H1 (cell line): ENCODE measurements around the gene MCEMP1. TPM values are rescaled to one million over a fixed set of nuclear protein-coding genes. Genes with fewer than 3 reads are reported as not detected.

Experiments
- CTCF ChIA-PET: fragments of 300-600 bp; sonication (Branson Sonifier 250); formaldehyde crosslinking; loops from one replicate; lab custom pipeline; 2021; ENCODE audit not compliant: partially characterized antibody; lab: Charles Lee
- POLR2A ChIA-PET: fragments of 300-600 bp; sonication (Branson Sonifier 250); formaldehyde crosslinking; loops from one replicate; lab custom pipeline; 2021; ENCODE audit warnings: inconsistent platforms; ENCODE audit not compliant: partially characterized antibody; lab: Charles Lee
- DNase-seq, 2 experiments: peaks; one replicate each; pipeline versions ENCODE4 v3.0.0 to v3.0.0-alpha.2; 2010 to 2022; ENCODE audit warnings: low spot score in 2 of 2, low read depth in 1 of 2, mixed read lengths in 1 of 2
- FAIRE-seq: peaks from 2 replicates; lab custom pipeline; 2011; peaks lifted over from hg19 to GRCh38; lab: Jason Lieb, UNC
- H2AFZ ChIP-seq: 2 replicates; pipeline ENCODE4 v1.8.1; 2012; ENCODE audit warnings: low read length, inconsistent platforms
- H2AK5ac ChIP-seq: 2 replicates; pipeline ENCODE4 v1.6.1; 2013; ENCODE audit warnings: low read depth, low read length
- H2BK120ac ChIP-seq: replicated peaks from 2 replicates; pipeline ENCODE3; 2013; ENCODE audit warnings: low read depth, low read length, inconsistent platforms
- H2BK12ac ChIP-seq: 2 replicates; pipeline ENCODE4 v1.6.1; 2013; ENCODE audit warnings: low read depth, low read length
- H2BK15ac ChIP-seq: 2 replicates; pipeline ENCODE4 v1.6.1; 2013; ENCODE audit warnings: low read length
- H2BK20ac ChIP-seq: 2 replicates; pipeline ENCODE4 v1.6.1; 2013; ENCODE audit warnings: low read length
- H2BK5ac ChIP-seq: 2 replicates; pipeline ENCODE4 v1.6.1; 2013; ENCODE audit warnings: low read depth, low read length
- H3K14ac ChIP-seq: 2 replicates; pipeline ENCODE4 v1.6.1; 2013; ENCODE audit warnings: inconsistent platforms; ENCODE audit not compliant: insufficient read length
- H3K18ac ChIP-seq: 2 replicates; pipeline ENCODE4 v1.6.1; 2013; ENCODE audit warnings: low read length; ENCODE audit errors: extremely low read depth
- H3K23ac ChIP-seq: 2 replicates; pipeline ENCODE4 v1.6.1; 2013; ENCODE audit warnings: inconsistent platforms; ENCODE audit not compliant: insufficient read length
- H3K23me2 ChIP-seq: 2 replicates; pipeline ENCODE4 v1.6.1; 2013; ENCODE audit warnings: low read depth, low read length
- H3K27ac ChIP-seq: 2 replicates; pipeline ENCODE4 v1.6.1; 2011; ENCODE audit warnings: low read depth, low read length, inconsistent platforms
- H3K27me3 ChIP-seq, 4 experiments: replicated peaks in 1 of 4; 1 replicate in 1 of 4; 2 replicates in 3 of 4; pipeline versions ENCODE4 v1.6.1 to v1.8.1; 2011 to 2013; ENCODE audit warnings: low read length in 3 of 4, mild to moderate bottlenecking in 3 of 4, inconsistent platforms in 2 of 4, mixed read lengths in 2 of 4, moderate library complexity in 1 of 4; ENCODE audit not compliant: control insufficient read depth in 3 of 4, insufficient read depth in 3 of 4; ENCODE audit errors: extremely low read depth in 1 of 4
- H3K36me3 ChIP-seq, 4 experiments: 2 replicates each; pipeline versions ENCODE4 v1.6.1 to v1.8.1; 2011 to 2013; ENCODE audit warnings: mild to moderate bottlenecking in 4 of 4, low read length in 3 of 4, moderate library complexity in 2 of 4, control low read depth in 1 of 4, inconsistent platforms in 1 of 4; ENCODE audit not compliant: insufficient read depth in 4 of 4, control insufficient read depth in 2 of 4
- H3K4ac ChIP-seq: replicated peaks from 2 replicates; pipeline ENCODE3; 2013; ENCODE audit warnings: low read length, low read depth, mixed read lengths, inconsistent platforms; ENCODE audit not compliant: insufficient read length
- H3K4me1 ChIP-seq, 4 experiments: replicated peaks in 1 of 4; 1 replicate in 1 of 4; 2 replicates in 3 of 4; pipeline versions ENCODE4 v1.6.1 to v1.8.1; 2011 to 2013; ENCODE audit warnings: low read length in 3 of 4, inconsistent platforms in 2 of 4, mixed read lengths in 1 of 4; ENCODE audit not compliant: insufficient read depth in 4 of 4, control insufficient read depth in 3 of 4
- H3K4me2 ChIP-seq, 2 experiments: 2 replicates each; pipeline versions ENCODE4 v1.6.1 to v1.8.1; 2011 to 2013; ENCODE audit warnings: low read depth in 2 of 2, low read length in 2 of 2, control low read depth in 1 of 2, inconsistent platforms in 1 of 2, mild to moderate bottlenecking in 1 of 2; ENCODE audit not compliant: insufficient read depth in 1 of 2
- H3K4me3 ChIP-seq, 4 experiments: fragments of 200-600, 300-600 bp in 1 of 4; sonication (generic), shearing (Covaris generic), sonication (Bioruptor Twin) in 1 of 4; 2 replicates each; pipeline versions ENCODE4 v1.5.1 to v1.8.1; 2011 to 2016; ENCODE audit warnings: low read length in 4 of 4, low read depth in 3 of 4, control low read depth in 2 of 4, inconsistent platforms in 2 of 4, mild to moderate bottlenecking in 2 of 4, mixed read lengths in 1 of 4, moderate library complexity in 1 of 4; ENCODE audit not compliant: insufficient read depth in 2 of 4; ENCODE audit errors: extremely low read depth in 1 of 4
- H3K56ac ChIP-seq: replicated peaks from 2 replicates; pipeline ENCODE3; 2013; ENCODE audit warnings: low read depth, mild to moderate bottlenecking, mixed read lengths, low read length, inconsistent platforms; ENCODE audit not compliant: insufficient read length
- H3K79me1 ChIP-seq: 2 replicates; pipeline ENCODE4 v1.6.1; 2013; ENCODE audit warnings: low read depth, low read length, control low read depth
- H3K79me2 ChIP-seq, 2 experiments: 2 replicates each; pipeline versions ENCODE4 v1.6.1 to v1.8.1; 2012 to 2013; ENCODE audit warnings: low read length in 2 of 2, mild to moderate bottlenecking in 2 of 2, inconsistent platforms in 1 of 2; ENCODE audit not compliant: insufficient read depth in 2 of 2, control insufficient read depth in 1 of 2
- H3K9ac ChIP-seq, 4 experiments: replicated peaks in 1 of 4; 1 replicate in 1 of 4; 2 replicates in 3 of 4; pipeline versions ENCODE4 v1.6.1 to v1.8.1; 2011 to 2013; ENCODE audit warnings: low read depth in 3 of 4, low read length in 3 of 4, control low read depth in 2 of 4, mild to moderate bottlenecking in 2 of 4, moderate library complexity in 2 of 4, inconsistent platforms in 1 of 4; ENCODE audit errors: extremely low read depth in 1 of 4
- H3K9me3 ChIP-seq, 2 experiments: 2 replicates each; pipeline versions ENCODE4 v1.6.1 to v1.8.1; 2012 to 2013; ENCODE audit warnings: mild to moderate bottlenecking in 2 of 2, moderate library complexity in 2 of 2, control low read depth in 1 of 2, inconsistent platforms in 1 of 2, low read depth in 1 of 2, low read length in 1 of 2, mixed read lengths in 1 of 2; ENCODE audit not compliant: insufficient read depth in 2 of 2
- H4K20me1 ChIP-seq, 2 experiments: replicated peaks in 1 of 2; 2 replicates each; pipeline versions ENCODE3 to v1.8.1; 2011 to 2013; ENCODE audit warnings: inconsistent platforms in 2 of 2, low read length in 2 of 2, mild to moderate bottlenecking in 1 of 2; ENCODE audit not compliant: insufficient read depth in 2 of 2, control insufficient read depth in 1 of 2
- H4K5ac ChIP-seq: 2 replicates; pipeline ENCODE4 v1.6.1; 2013; ENCODE audit warnings: low read length, low read depth, mixed read lengths, inconsistent platforms; ENCODE audit not compliant: insufficient read length
- H4K8ac ChIP-seq: 2 replicates; pipeline ENCODE4 v1.8.0; 2013; ENCODE audit warnings: mild to moderate bottlenecking, moderate library complexity, low read length, inconsistent platforms; ENCODE audit not compliant: insufficient read depth; ENCODE audit errors: extremely low read depth
- H4K91ac ChIP-seq: replicated peaks from 2 replicates; pipeline ENCODE3; 2013; ENCODE audit warnings: low read length, mixed read lengths, inconsistent platforms; ENCODE audit not compliant: insufficient read length
- CBX5 ChIP-seq: fragments of 300-800, 300-1000 bp; sonication (generic); IDR thresholded peaks from 2 replicates; pipeline ENCODE4 v1.7.1; 2016; ENCODE audit warnings: antibody characterized with exemption, low read length, low read depth
- CBX8 ChIP-seq: fragments of 300-800, 300-1000 bp; sonication (generic); IDR thresholded peaks from 2 replicates; pipeline ENCODE4 v1.7.1; 2016; ENCODE audit warnings: low read depth, low read length, borderline replicate concordance
- EGR1 ChIP-seq: IDR thresholded peaks from 2 replicates; pipeline ENCODE4 v1.6.1; 2011; ENCODE audit warnings: low read depth, low read length, borderline replicate concordance
- GABPA ChIP-seq: IDR thresholded peaks from 2 replicates; pipeline ENCODE4 v1.6.1; 2011; ENCODE audit warnings: mild to moderate bottlenecking, low read length, moderate library complexity, borderline replicate concordance; ENCODE audit not compliant: insufficient read depth
- KDM5A ChIP-seq: fragments of 200-600 bp; IDR thresholded peaks from 2 replicates; pipeline ENCODE4 v1.7.1; 2012; ENCODE audit warnings: mild to moderate bottlenecking, low read length, inconsistent platforms, mixed read lengths
- MAFK ChIP-seq: IDR thresholded peaks from 2 replicates; pipeline ENCODE4 v1.6.1; 2012; ENCODE audit warnings: low read depth, mild to moderate bottlenecking, improper control_type of control experiment, low read length
- RFX5 ChIP-seq: IDR thresholded peaks from 2 replicates; pipeline ENCODE4 v1.6.1; 2011; ENCODE audit warnings: low read depth, low read length, improper control_type of control experiment, borderline replicate concordance
- SP1 ChIP-seq: IDR thresholded peaks from 2 replicates; pipeline ENCODE4 v1.6.1; 2011; ENCODE audit warnings: low read depth, low read length
- ZNF274 ChIP-seq: IDR thresholded peaks from 2 replicates; pipeline ENCODE4 v1.7.0; 2012; ENCODE audit warnings: low read length, borderline replicate concordance; ENCODE audit errors: extremely low read depth
- WGBS, 2 experiments: shearing (Covaris generic) in 1 of 2; methylation state at CpG; one replicate each; pipeline versions ENCODE4 v1.1.6 to v1.1.7; 2013 to 2015; ENCODE audit warnings: low lambda C conversion rate in 2 of 2, mixed read lengths in 2 of 2, inconsistent platforms in 1 of 2, low coverage in 1 of 2, missing lambda C conversion rate in 1 of 2; ENCODE audit not compliant: insufficient replicate concordance in 2 of 2, insufficient coverage in 1 of 2, insufficient read length in 1 of 2; ENCODE audit errors: extremely low coverage in 1 of 2, missing lambda C conversion rate in 1 of 2; 5-methylcytosine and 5-hydroxymethylcytosine counted together
- polyA plus RNA-seq, 7 experiments: library from polyadenylated mRNA; depleted of rRNA in 3 of 7; stranded (reverse) in 5 of 7; unstranded in 2 of 7; fragments of >200 nt in 5 of 7; fragments of 200-250 nt in 2 of 7; gene quantifications; 1 replicate in 5 of 7; 2 replicates in 1 of 7; 4 replicates in 1 of 7; pipeline versions ENCODE4 v1.2.1 to v1.2.3, GENCODE V29; 2011 to 2013; ENCODE audit warnings: missing spikeins in 2 of 7, mixed read lengths in 2 of 7
- total RNA-seq: library from RNA; stranded (reverse); fragmentation: NEBNext Ultra II Directional; extraction: Animal tissue kit (Norgen Biotek cat#: 25700); gene quantifications from 2 replicates; pipeline ENCODE4 v1.2.1, GENCODE V29; 2021
- TF ChIP-seq, protein P1 (sequence below): IDR thresholded peaks from 2 replicates; pipeline ENCODE4 v1.6.1; 2011; ENCODE audit warnings: low read length, improper control_type of control experiment
- TF ChIP-seq, protein P2 (sequence below): IDR thresholded peaks from 2 replicates; pipeline ENCODE4 v1.6.1; 2012; ENCODE audit warnings: inconsistent platforms

The MCEMP1 gene
- total and polyA plus RNA-seq, 2 of the 8 experiments (the other 6 are each of a cell fraction or from before 2014, with no cell fraction given) = not detected

- peak overlapping the region; percentile 58; the same call in 1 of the 2 replicates for H2AFZ ChIP-seq
- no peak overlapping the region for H4K91ac ChIP-seq
- 71% methylated on average over 2 of the region's 2 CpGs; no CpG with 5 or more reads in 1 of the 2 experiments for WGBS, 2 experiments
- no peak overlapping the region; the same call in 1 of the 2 replicates for H3K18ac ChIP-seq
- no peak overlapping the region for H2BK120ac ChIP-seq
- no peak overlapping the region for H3K14ac ChIP-seq
- H3K27me3 ChIP-seq = no peaks in the 10 kb centered on the region; a peak in 1 of 7 replicates
- no peak overlapping the region for H3K4me2 ChIP-seq
- H4K8ac ChIP-seq = no peak overlapping the region
- H2AK5ac ChIP-seq = no peak overlapping the region
- POLR2A ChIA-PET = interaction anchor here (0.7 to 1.1 kb wide), 3 partner anchors 9 to 11 kb away, joined by 3 to 4 read pairs (median 4); no protein-coding TSS in a partner anchor
- H3K4ac ChIP-seq = no peak overlapping the region
- H3K4me3 ChIP-seq = no peak overlapping the region
- no peak overlapping the region for H2BK12ac ChIP-seq
- no peak overlapping the region for H2BK20ac ChIP-seq
- FAIRE-seq = no peak
- H3K9me3 ChIP-seq = no peaks in the 10 kb centered on the region; a peak in 1 of 4 replicates
- no peak overlapping the region for H3K56ac ChIP-seq
- peaks cover 0 to 16% (median 8%) of the 10 kb centered on the region in 4 experiments; a peak in 5 of 7 replicates for H3K4me1 ChIP-seq
- H2BK5ac ChIP-seq = no peak overlapping the region
- CTCF ChIA-PET = interaction anchor here (0.8 to 2.9 kb wide), 7 partner anchors 14 to 130 kb away, joined by 3 to 21 read pairs (median 4); partner anchors contain the start of gene TRAPPC5
- H3K23me2 ChIP-seq = no peaks in the 10 kb centered on the region
- no peak overlapping the region for H3K27ac ChIP-seq
- no peak overlapping the region for H4K5ac ChIP-seq
- no peak for DNase-seq
- no peaks in the 10 kb centered on the region for H3K79me2 ChIP-seq
- H3K23ac ChIP-seq = no peak overlapping the region
- H2BK15ac ChIP-seq = 0 out of 2 replicates have a peak overlapping the region, but pooled peaks have one; percentile 72
- H3K79me1 ChIP-seq = no peaks in the 10 kb centered on the region
- H3K9ac ChIP-seq = no peak overlapping the region
- no peaks in the 10 kb centered on the region for H3K36me3 ChIP-seq
- H4K20me1 ChIP-seq = peaks cover 0 to 2% of the 10 kb centered on the region in 2 experiments
- TF ChIP-seq ZNF274 (no peak), RFX5 (no peak), GABPA (no peak), CBX5 (no peak), SP1 (no peak), KDM5A (no peak), EGR1 (no peak), CBX8 (no peak), MAFK (no peak)
- TF ChIP-seq, protein P1, sequence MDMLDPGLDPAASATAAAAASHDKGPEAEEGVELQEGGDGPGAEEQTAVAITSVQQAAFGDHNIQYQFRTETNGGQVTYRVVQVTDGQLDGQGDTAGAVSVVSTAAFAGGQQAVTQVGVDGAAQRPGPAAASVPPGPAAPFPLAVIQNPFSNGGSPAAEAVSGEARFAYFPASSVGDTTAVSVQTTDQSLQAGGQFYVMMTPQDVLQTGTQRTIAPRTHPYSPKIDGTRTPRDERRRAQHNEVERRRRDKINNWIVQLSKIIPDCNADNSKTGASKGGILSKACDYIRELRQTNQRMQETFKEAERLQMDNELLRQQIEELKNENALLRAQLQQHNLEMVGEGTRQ = no peak
- TF ChIP-seq, protein P2, sequence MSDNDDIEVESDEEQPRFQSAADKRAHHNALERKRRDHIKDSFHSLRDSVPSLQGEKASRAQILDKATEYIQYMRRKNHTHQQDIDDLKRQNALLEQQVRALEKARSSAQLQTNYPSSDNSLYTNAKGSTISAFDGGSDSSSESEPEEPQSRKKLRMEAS = no peak
Observed at GRCh38 chr19:7699003-7699402, 22.1 kb downstream of the MCEMP1 start.
